Head of caudate nucleus (tissue), 42 donors: ENCODE results near the gene OVAAL.
A peak's percentile ranks its signal among the peaks of the same experiment; 100 is the strongest.

Experiments used
- DNase-seq, 42 donors: peaks; one replicate each; pipeline versions ENCODE4 v3.0.0 to v3.0.0-alpha.2; 2020 to 2021; ENCODE audit warnings: mixed read lengths in 7 of 42
- intact Hi-C: fragments of 100-400 bp; cut with DNase I; formaldehyde crosslinking; loops from one replicate; pipeline ENCODE4 v1.15.0; 2022

OVAAL gene

GRCh38 chr1:180563026-180563827, 4.5 kb downstream of the OVAAL start:
- DNase-seq, result no peak
- intact Hi-C loops, result no loop called here

- intact Hi-C loops, result no loop called here
- no peak for DNase-seq
These were observed 6.5 kb downstream of the OVAAL start for GRCh38 chr1:180565121-180565871.

GRCh38 chr1:180566026-180566425, 7.3 kb downstream of the OVAAL start:
- intact Hi-C loops, result no loop called here
- no peak for DNase-seq

- intact Hi-C loops, result no loop called here
- DNase-seq, result no peak
These were observed 7.7 kb downstream of the OVAAL start for GRCh38 chr1:180566495-180566894.

GRCh38 chr1:180567654-180568053, 8.9 kb downstream of the OVAAL start:
- DNase-seq, result no peak
- intact Hi-C loops, result no loop called here

GRCh38 chr1:180568184-180568583, 9.4 kb downstream of the OVAAL start:
- no peak for DNase-seq
- intact Hi-C loops, result no loop called here

- intact Hi-C loops, result no loop called here
- no peak for DNase-seq
These were observed 12.5 kb downstream of the OVAAL start for GRCh38 chr1:180571060-180571831.

- intact Hi-C loops, result no loop called here
These were observed 13.3 kb downstream of the OVAAL start for GRCh38 chr1:180571832-180572636.

GRCh38 chr1:180572760-180573159, 14.0 kb downstream of the OVAAL start:
- intact Hi-C loops, result no loop called here

More at GRCh38 chr1:180571832-180572636, 13.3 kb downstream of the OVAAL start:
- DNase-seq, result no peak

GRCh38 chr1:180574031-180574713, 15.4 kb downstream of the OVAAL start:
- no peak for DNase-seq
- intact Hi-C loops, result no loop called here

More at GRCh38 chr1:180572760-180573159, 14.0 kb downstream of the OVAAL start:
- no peak for DNase-seq

GRCh38 chr1:180577361-180577760, 18.6 kb downstream of the OVAAL start:
- intact Hi-C loops, result no loop called here
- no peak for DNase-seq

- intact Hi-C loops, result no loop called here
- DNase-seq, result peak in 6 of 42 donors; percentile 15 to 51 (median 20)
These were observed 21.3 kb downstream of the OVAAL start for GRCh38 chr1:180579961-180580611.

- intact Hi-C loops, result no loop called here
These were observed 22.9 kb downstream of the OVAAL start for GRCh38 chr1:180581635-180582039.

GRCh38 chr1:180584869-180585268, 26.1 kb downstream of the OVAAL start:
- intact Hi-C loops, result no loop called here
- DNase-seq, result no peak

More at GRCh38 chr1:180581635-180582039, 22.9 kb downstream of the OVAAL start:
- DNase-seq, result no peak

- DNase-seq, result no peak
- intact Hi-C loops, result no loop called here
These were observed 27.2 kb downstream of the OVAAL start for GRCh38 chr1:180585994-180586359.

GRCh38 chr1:180586671-180587155, 27.9 kb downstream of the OVAAL start:
- intact Hi-C loops, result no loop called here

GRCh38 chr1:180588121-180588520, 29.4 kb downstream of the OVAAL start:
- no peak for DNase-seq
- intact Hi-C loops, result no loop called here

More at GRCh38 chr1:180586671-180587155, 27.9 kb downstream of the OVAAL start:
- no peak for DNase-seq

GRCh38 chr1:180590889-180591288, 32.1 kb downstream of the OVAAL start:
- intact Hi-C loops, result no loop called here
- no peak for DNase-seq
